Neural crest cell (in vitro differentiated cells): ENCODE results near the gene TMEM147. TPM values are rescaled to one million over a fixed set of nuclear protein-coding genes. Genes with fewer than 3 reads are reported as not detected.

Experiments
- DNase-seq: peaks from one replicate; pipeline ENCODE4 v3.0.0; 2021; ENCODE audit warnings: low read depth, mixed read lengths, low spot score
- H3K27ac Mint-ChIP-seq: one replicate; pipeline ENCODE4 v1.8.0; 2021; ENCODE audit warnings: mild to moderate bottlenecking, mixed read lengths; ENCODE audit not compliant: unreplicated experiment
- H3K27me3 Mint-ChIP-seq: 2 replicates; pipeline ENCODE4 v1.8.0; 2021; ENCODE audit warnings: low read depth, mild to moderate bottlenecking, mixed read lengths
- H3K36me3 Mint-ChIP-seq: 2 replicates; pipeline ENCODE4 v1.8.0; 2021; ENCODE audit warnings: low read depth, mild to moderate bottlenecking, mixed read lengths
- H3K4me1 Mint-ChIP-seq: 2 replicates; pipeline ENCODE4 v1.8.0; 2021; ENCODE audit warnings: mixed read lengths
- H3K4me3 Mint-ChIP-seq: one replicate; pipeline ENCODE4 v1.8.0; 2021; ENCODE audit warnings: mild to moderate bottlenecking, mixed read lengths
- H3K9me3 Mint-ChIP-seq: 2 replicates; pipeline ENCODE4 v1.8.0; 2021; ENCODE audit warnings: mixed read lengths
- CTCF ChIP-seq: fragments of 200-600 bp; sonication (generic); conservative IDR thresholded peaks from 2 replicates; pipeline ENCODE4 v1.5.0; 2021; ENCODE audit warnings: antibody characterized with exemption, mild to moderate bottlenecking
- total RNA-seq: library from RNA; stranded (reverse); gene quantifications from 2 replicates; pipeline ENCODE4 v1.2.1, GENCODE V29; 2021

Gene TMEM147
- total RNA-seq, 1 donor from 2014 or later, result 105 TPM

GRCh38 chr19:35543280-35544109 lies 1.9 kb upstream of the TMEM147 start:
- Mint-ChIP-seq H3K27me3 (no peaks in the 10 kb centered on the region), H3K4me3 (peak overlapping the region; percentile 97), H3K9me3 (no peaks in the 10 kb centered on the region), H3K27ac (no peak overlapping the region), H3K4me1 (peaks cover 22% of the 10 kb centered on the region), H3K36me3 (peaks cover 5% of the 10 kb centered on the region)
- no peak for TF ChIP-seq CTCF
- no peak for DNase-seq

- Mint-ChIP-seq H3K4me3 (peak overlapping the region; percentile 97), H3K36me3 (peaks cover 5% of the 10 kb centered on the region), H3K9me3 (no peaks in the 10 kb centered on the region), H3K4me1 (peaks cover 27% of the 10 kb centered on the region), H3K27ac (no peak overlapping the region), H3K27me3 (no peaks in the 10 kb centered on the region)
- DNase-seq, result no peak
- no peak for TF ChIP-seq CTCF
These were observed 1.2 kb upstream of the TMEM147 start for GRCh38 chr19:35544110-35544802.

- peak overlapping the region; percentile 87 for H3K27ac Mint-ChIP-seq
- H3K27me3 Mint-ChIP-seq, result no peaks in the 10 kb centered on the region
- H3K4me1 Mint-ChIP-seq, result peaks cover 29% of the 10 kb centered on the region
- peaks cover 5% of the 10 kb centered on the region for H3K36me3 Mint-ChIP-seq
- DNase-seq, result no peak
- TF ChIP-seq CTCF, result no peak
- no peaks in the 10 kb centered on the region for H3K9me3 Mint-ChIP-seq
- peak overlapping the region; percentile 92 for H3K4me3 Mint-ChIP-seq
These were observed 492 bp downstream of the TMEM147 start for GRCh38 chr19:35545855-35546381.

- TF ChIP-seq CTCF, result no peak
- Mint-ChIP-seq H3K27me3 (no peaks in the 10 kb centered on the region), H3K36me3 (peaks cover 5% of the 10 kb centered on the region), H3K27ac (no peak overlapping the region), H3K4me1 (peaks cover 29% of the 10 kb centered on the region), H3K9me3 (no peaks in the 10 kb centered on the region), H3K4me3 (peak overlapping the region; percentile 92)
- no peak for DNase-seq
These were observed 1.1 kb downstream of the TMEM147 start for GRCh38 chr19:35546532-35546931.

GRCh38 chr19:35549174-35549788 lies 3.9 kb downstream of the TMEM147 start:
- Mint-ChIP-seq H3K27ac (peak overlapping the region; percentile 27), H3K4me3 (peak overlapping the region; percentile 90), H3K27me3 (peaks cover 8% of the 10 kb centered on the region)

More at GRCh38 chr19:35549174-35549788, 3.9 kb downstream of the TMEM147 start:
- H3K36me3 Mint-ChIP-seq, result peaks cover 2% of the 10 kb centered on the region
- H3K4me1 Mint-ChIP-seq, result peaks cover 27% of the 10 kb centered on the region
- H3K9me3 Mint-ChIP-seq, result no peaks in the 10 kb centered on the region
- peak; percentile 62 for DNase-seq
- TF ChIP-seq CTCF, result peak; percentile 78
